ENCODE measurements around the gene FAM13A. TPM values are rescaled to one million over a fixed set of nuclear protein-coding genes. Genes with fewer than 3 reads are reported as not detected.
"Not testable (repeated sequence)": the region's sequence is repeated elsewhere in the genome, so short reads cannot be mapped to it uniquely, and the experiment has no call there.

FAM13A gene
- total RNA-seq, 4 donors from 2014 or later: 157 to 327 (median 202) TPM

- Histone ChIP-seq H3K9me3 (no peaks in the 10 kb centered on the region), H3K36me3 (no peaks in the 10 kb centered on the region), H3K4me3 (replicated peaks in 1 of 3) (no peak overlapping the region), H3K4me1 (no peaks in the 10 kb centered on the region), H3K27me3 (no peaks in the 10 kb centered on the region), H3K27ac (no peak overlapping the region)
- WGBS, 2 donors: 91 to 95% methylated on average over 2 of the region's 2 CpGs
- TF ChIP-seq POLR2A (IDR thresholded peaks at IDR 0.05): no peak
- no peak for TF ChIP-seq CTCF (IDR thresholded peaks at IDR 0.05)
- DNase-seq: no peak
- intact Hi-C loops (cut with DNase I): no loop called here
Measured at GRCh38 chr4:89070041-89070440, 13.1 kb upstream of the FAM13A start.

- intact Hi-C loops (cut with DNase I): no loop called here
- no peak for DNase-seq
- no peaks in the 10 kb centered on the region for H3K9me3 ChIP-seq
- H3K4me1 ChIP-seq: no peaks in the 10 kb centered on the region
- H3K4me3 ChIP-seq (replicated peaks in 1 of 3): no peak overlapping the region
- no peak for TF ChIP-seq CTCF (IDR thresholded peaks at IDR 0.05)
- no peak for TF ChIP-seq POLR2A (IDR thresholded peaks at IDR 0.05)
- no peaks in the 10 kb centered on the region for H3K27me3 ChIP-seq
- no peaks in the 10 kb centered on the region for H3K36me3 ChIP-seq
- 69 to 77% methylated on average over 2 of the region's 2 CpGs for WGBS, 2 donors
- H3K27ac ChIP-seq: no peak overlapping the region
Measured at GRCh38 chr4:89069481-89069880, 12.5 kb upstream of the FAM13A start.

- H3K27me3 ChIP-seq: no peaks in the 10 kb centered on the region
- DNase-seq: no peak
- no peak overlapping the region for H3K4me3 ChIP-seq (replicated peaks in 1 of 3)
- H3K9me3 ChIP-seq: no peaks in the 10 kb centered on the region
- intact Hi-C loops (cut with DNase I): no loop called here
- TF ChIP-seq CTCF (IDR thresholded peaks at IDR 0.05) (no peak), POLR2A (IDR thresholded peaks at IDR 0.05) (no peak)
- no peak overlapping the region for H3K27ac ChIP-seq
- H3K4me1 ChIP-seq: no peaks in the 10 kb centered on the region
- no peaks in the 10 kb centered on the region for H3K36me3 ChIP-seq
Measured at GRCh38 chr4:89067417-89067816, 10.4 kb upstream of the FAM13A start.

- H3K36me3 ChIP-seq: no peaks in the 10 kb centered on the region
- H3K27ac ChIP-seq: no peak overlapping the region
- H3K4me3 ChIP-seq (replicated peaks in 1 of 3): no peak overlapping the region
- no peak for TF ChIP-seq POLR2A (IDR thresholded peaks at IDR 0.05)
- no peak for TF ChIP-seq CTCF (IDR thresholded peaks at IDR 0.05)
- no peaks in the 10 kb centered on the region for H3K9me3 ChIP-seq
- H3K4me1 ChIP-seq: no peaks in the 10 kb centered on the region
- intact Hi-C loops (cut with DNase I): no loop called here
- H3K27me3 ChIP-seq: no peaks in the 10 kb centered on the region
- DNase-seq: no peak
- 30 to 68% methylated on average over 3 of the region's 3 CpGs for WGBS, 2 donors
Measured at GRCh38 chr4:89064848-89065247, 7.9 kb upstream of the FAM13A start.

GRCh38 chr4:89057844-89058243, 859 bp upstream of the FAM13A start:
- DNase-seq; H3K27me3 ChIP-seq; H3K9me3 ChIP-seq; intact Hi-C loops (cut with DNase I); H3K36me3 ChIP-seq; H3K4me3 ChIP-seq (replicated peaks in 1 of 3): not testable (repeated sequence)
- peak overlapping the region in 2 of 3 donors; percentile 68 to 74 for H3K27ac ChIP-seq
- WGBS, 2 donors: 50 to 66% methylated on average over 2 of the region's 2 CpGs
- peaks cover 10 to 11% of the 10 kb centered on the region in 2 donors for H3K4me1 ChIP-seq
